Thymus (tissue), 11 donors: ENCODE data around the gene NLGN2. TPM values are rescaled to one million over a fixed set of nuclear protein-coding genes. Genes with fewer than 3 reads are reported as not detected.

Experiments used
- DNase-seq, 9 donors: peaks; one replicate each; pipeline ENCODE4 v3.0.0-alpha.2; 2013; ENCODE audit warnings: low spot score in 9 of 9, low read depth in 6 of 9, missing footprints in 1 of 9
- H3K27ac ChIP-seq, 2 donors: one replicate each; pipeline ENCODE4 v1.5.1; 2013; ENCODE audit warnings: control low read depth in 1 of 2, low read depth in 1 of 2, low read length in 1 of 2, mild to moderate bottlenecking in 1 of 2, moderate library complexity in 1 of 2
- H3K27me3 ChIP-seq, 2 donors: one replicate each; pipeline ENCODE4 v1.5.1; 2013; ENCODE audit warnings: low read length in 1 of 2; ENCODE audit not compliant: control insufficient read depth in 2 of 2, insufficient read depth in 1 of 2
- H3K36me3 ChIP-seq, 2 donors: one replicate each; pipeline ENCODE4 v1.5.1; 2013; ENCODE audit warnings: low read length in 1 of 2, mild to moderate bottlenecking in 1 of 2, moderate library complexity in 1 of 2; ENCODE audit not compliant: control insufficient read depth in 2 of 2, insufficient read depth in 2 of 2
- H3K4me1 ChIP-seq, 2 donors: one replicate each; pipeline ENCODE4 v1.5.1; 2013; ENCODE audit warnings: low read length in 2 of 2; ENCODE audit not compliant: control insufficient read depth in 2 of 2, insufficient read depth in 2 of 2
- H3K4me3 ChIP-seq, 2 donors: one replicate each; pipeline ENCODE4 v1.5.1; 2013; ENCODE audit warnings: low read length in 2 of 2, control low read depth in 1 of 2, mild to moderate bottlenecking in 1 of 2
- H3K9me3 ChIP-seq, 2 donors: one replicate each; pipeline ENCODE4 v1.5.1; 2013; ENCODE audit warnings: low read length in 1 of 2, mild to moderate bottlenecking in 1 of 2; ENCODE audit not compliant: control insufficient read depth in 2 of 2, insufficient read depth in 1 of 2
- WGBS: extraction: QIAGEN DNeasy Blood & Tissue Kit; methylation state at CpG from one replicate; pipeline ENCODE4 v1.1.7; 2013; 5-methylcytosine and 5-hydroxymethylcytosine counted together
- polyA plus RNA-seq: library from polyadenylated mRNA; stranded (reverse); fragments of 200-250 nt; gene quantifications from one replicate; pipeline ENCODE4 v1.2.3, GENCODE V29; 2013
- total RNA-seq: library from RNA; stranded (reverse); fragments of 120-200 nt; gene quantifications from one replicate; pipeline ENCODE4 v1.2.4, GENCODE V29; 2013
- donor health status: healthy.

Gene NLGN2
- total and polyA plus RNA-seq, 2 donors = 0.38 to 5.6 TPM

- H3K36me3 ChIP-seq = peaks cover 44 to 56% of the 10 kb centered on the region in 2 donors
- WGBS = 97% methylated on average over 14 of the region's 14 CpGs
These were observed 55.8 kb downstream of the NLGN2 start for GRCh38 chr17:7463372-7463846.

GRCh38 chr17:7464081-7464480, 56.4 kb downstream of the NLGN2 start:
- Histone ChIP-seq H3K36me3 (peaks cover 44 to 56% of the 10 kb centered on the region in 2 donors), H3K9me3 (no peaks in the 10 kb centered on the region), H3K4me3 (no peak overlapping the region), H3K27ac (peak overlapping the region in 1 of 2 donors; percentile 62), H3K27me3 (no peaks in the 10 kb centered on the region), H3K4me1 (peaks cover 0 to 15% of the 10 kb centered on the region in 2 donors)
- DNase-seq = no peak
- 98% methylated on average over 9 of the region's 9 CpGs for WGBS

More at GRCh38 chr17:7463372-7463846, 55.8 kb downstream of the NLGN2 start:
- Histone ChIP-seq H3K4me3 (no peak overlapping the region), H3K27ac (peak overlapping the region in 1 of 2 donors; percentile 62), H3K27me3 (no peaks in the 10 kb centered on the region), H3K4me1 (peaks cover 0 to 15% of the 10 kb centered on the region in 2 donors), H3K9me3 (no peaks in the 10 kb centered on the region)
- DNase-seq = no peak

GRCh38 chr17:7465597-7466275, 58.1 kb downstream of the NLGN2 start:
- Histone ChIP-seq H3K4me3 (no peak overlapping the region), H3K27me3 (no peaks in the 10 kb centered on the region), H3K27ac (no peak overlapping the region), H3K36me3 (peaks cover 44 to 53% of the 10 kb centered on the region in 2 donors), H3K9me3 (no peaks in the 10 kb centered on the region), H3K4me1 (peaks cover 0 to 15% of the 10 kb centered on the region in 2 donors)
- 97% methylated on average over 33 of the region's 33 CpGs for WGBS
- DNase-seq = no peak

DNA sequence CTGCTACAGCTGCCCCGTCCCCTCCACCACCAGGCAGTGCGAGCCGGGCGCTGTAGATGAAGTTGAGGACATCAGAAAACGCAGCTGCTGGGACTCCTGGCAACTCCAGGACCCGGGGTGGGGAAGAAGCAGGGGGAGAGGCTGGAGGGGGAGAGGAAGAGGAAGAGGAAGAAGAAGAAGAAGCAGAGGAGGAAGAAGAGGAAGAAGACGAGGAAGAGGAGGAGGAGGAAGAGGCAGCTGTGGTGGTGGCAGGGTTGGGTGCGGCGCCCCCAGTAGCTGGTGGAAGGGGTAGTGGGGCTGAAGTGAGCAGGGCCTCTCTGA, 58.6 kb downstream of the NLGN2 start:
- WGBS = 97% methylated on average over 9 of the region's 9 CpGs
- H3K27ac ChIP-seq = peak overlapping the region in 1 of 2 donors; percentile 27
- peaks cover 44 to 49% of the 10 kb centered on the region in 2 donors for H3K36me3 ChIP-seq

DNA sequence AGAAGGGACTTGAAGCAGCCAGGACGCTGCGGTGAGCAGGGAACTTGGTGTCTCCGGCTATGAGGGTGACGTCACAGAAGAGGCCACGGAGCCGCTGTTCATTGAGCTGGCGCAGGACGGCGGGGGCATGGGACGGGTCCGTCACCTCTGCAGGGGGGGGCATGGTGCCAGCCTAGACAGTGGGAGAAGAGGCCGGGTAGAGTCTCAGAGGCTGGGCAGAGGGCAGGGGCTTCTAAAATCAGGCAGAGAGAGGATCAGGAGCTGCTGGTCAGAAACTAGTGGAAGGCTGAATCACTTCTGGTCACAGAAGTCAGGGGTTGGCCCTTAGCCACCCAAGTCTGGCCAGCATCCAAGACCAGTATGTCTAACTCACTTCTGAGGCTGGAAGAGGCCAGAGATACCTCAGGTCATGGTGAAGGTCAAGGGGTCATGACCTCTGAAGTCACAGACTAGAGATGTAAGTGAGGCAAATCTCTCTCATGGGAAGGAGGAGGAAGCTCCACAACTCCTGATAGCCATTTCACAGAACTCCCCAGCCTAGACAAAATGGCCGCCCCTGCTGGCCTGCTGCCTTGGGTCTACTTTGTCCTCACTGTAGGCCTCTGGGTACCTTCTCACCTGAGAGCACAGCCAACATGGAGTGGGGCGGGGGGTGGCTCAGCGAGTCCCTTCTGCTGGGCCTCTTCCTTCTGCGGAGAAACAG, 59.1 kb downstream of the NLGN2 start:
- Histone ChIP-seq H3K27me3 (no peaks in the 10 kb centered on the region), H3K4me1 (peaks cover 0 to 16% of the 10 kb centered on the region in 2 donors), H3K9me3 (no peaks in the 10 kb centered on the region), H3K4me3 (no peak overlapping the region), H3K36me3 (peaks cover 44 to 48% of the 10 kb centered on the region in 2 donors), H3K27ac (peak overlapping the region; percentile 48 to 64)
- no peak for DNase-seq
- 92% methylated on average over 16 of the region's 16 CpGs for WGBS

More for the DNA sequence above, 58.6 kb downstream of the NLGN2 start:
- Histone ChIP-seq H3K4me1 (peaks cover 0 to 15% of the 10 kb centered on the region in 2 donors), H3K9me3 (no peaks in the 10 kb centered on the region), H3K27me3 (no peaks in the 10 kb centered on the region), H3K4me3 (no peak overlapping the region)
- DNase-seq = no peak

GRCh38 chr17:7467498-7467897, 59.9 kb downstream of the NLGN2 start:
- peaks cover 37 to 41% of the 10 kb centered on the region in 2 donors for H3K36me3 ChIP-seq
- WGBS = 94% methylated on average over 3 of the region's 3 CpGs
- H3K4me1 ChIP-seq = peaks cover 0 to 18% of the 10 kb centered on the region in 2 donors

GRCh38 chr17:7468290-7468689, 60.6 kb downstream of the NLGN2 start:
- 98% methylated on average over 11 of the region's 11 CpGs for WGBS
- Histone ChIP-seq H3K27me3 (no peaks in the 10 kb centered on the region), H3K27ac (no peak overlapping the region), H3K36me3 (peaks cover 29 to 33% of the 10 kb centered on the region in 2 donors), H3K4me3 (no peak overlapping the region), H3K4me1 (peaks cover 0 to 18% of the 10 kb centered on the region in 2 donors), H3K9me3 (no peaks in the 10 kb centered on the region)
- no peak for DNase-seq

More at GRCh38 chr17:7467498-7467897, 59.9 kb downstream of the NLGN2 start:
- H3K27ac ChIP-seq = peak overlapping the region; percentile 48 to 64
- DNase-seq = no peak
- no peaks in the 10 kb centered on the region for H3K9me3 ChIP-seq
- no peaks in the 10 kb centered on the region for H3K27me3 ChIP-seq
- no peak overlapping the region for H3K4me3 ChIP-seq

DNA sequence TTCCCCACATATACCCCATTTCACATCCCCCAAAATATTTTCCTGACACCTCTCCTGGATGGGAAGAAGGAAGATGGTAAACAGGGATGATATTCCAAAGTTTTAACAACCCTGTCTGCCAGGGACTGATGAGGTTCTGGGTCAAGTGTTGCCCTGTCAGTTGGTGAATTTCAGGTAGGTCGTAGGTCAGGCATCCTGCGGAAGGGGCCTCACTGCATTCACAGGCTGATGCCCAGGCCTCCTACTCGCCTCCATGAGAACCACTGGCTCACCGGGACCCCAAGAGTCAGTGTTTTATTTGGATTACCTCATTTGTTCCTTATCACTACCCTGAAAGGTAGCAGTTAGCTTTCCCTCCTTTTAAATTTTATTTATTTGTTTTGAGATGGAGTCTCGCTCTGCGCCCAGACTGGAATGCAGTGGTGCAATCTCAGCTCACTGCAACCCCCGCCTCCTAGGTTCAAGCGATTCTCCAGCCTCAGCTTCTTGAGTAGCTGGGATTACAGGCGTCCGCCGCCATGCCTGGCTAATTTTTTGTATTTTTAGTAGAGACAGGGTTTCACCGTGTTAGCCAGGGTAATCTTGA, 61.3 kb downstream of the NLGN2 start:
- no peak overlapping the region for H3K4me3 ChIP-seq
- H3K27me3 ChIP-seq = no peaks in the 10 kb centered on the region
- H3K36me3 ChIP-seq = peaks cover 23 to 27% of the 10 kb centered on the region in 2 donors
- no peak for DNase-seq
- WGBS = 93% methylated on average over 12 of the region's 12 CpGs
- H3K9me3 ChIP-seq = no peaks in the 10 kb centered on the region
- H3K27ac ChIP-seq = no peak overlapping the region
- peaks cover 0 to 18% of the 10 kb centered on the region in 2 donors for H3K4me1 ChIP-seq
